DOHH2 (cell line): Measurements from ENCODE around the gene GFPT1.

Source experiments
- H3F3A ChIP-seq: fragments of 200-600 bp; sonication (generic), shearing (Covaris generic); 2 replicates; pipeline ENCODE4 v1.6.0; 2016; ENCODE audit warnings: antibody characterized with exemption, mild to moderate bottlenecking; ENCODE audit not compliant: control insufficient read depth, insufficient read depth
- H3K27ac ChIP-seq: fragments of 200-600 bp; sonication (generic); 2 replicates; pipeline ENCODE4 v1.5.1; 2014; ENCODE audit warnings: low read depth, mild to moderate bottlenecking, low read length, moderate library complexity
- H3K27me3 ChIP-seq: fragments of 200-600 bp; sonication (generic); 2 replicates; pipeline ENCODE4 v1.6.1; 2014; ENCODE audit warnings: mild to moderate bottlenecking, low read length, mixed read lengths; ENCODE audit not compliant: control insufficient read depth
- H3K36me3 ChIP-seq: fragments of 200-600 bp; sonication (generic); 2 replicates; pipeline ENCODE4 v1.6.1; 2014; ENCODE audit warnings: mild to moderate bottlenecking, low read length, moderate library complexity, mixed read lengths; ENCODE audit not compliant: control insufficient read depth
- H3K4me1 ChIP-seq: fragments of 200-600 bp; sonication (generic); 2 replicates; pipeline ENCODE4 v1.6.1; 2014; ENCODE audit warnings: mild to moderate bottlenecking, low read length, mixed read lengths; ENCODE audit not compliant: control insufficient read depth
- H3K4me2 ChIP-seq: fragments of 200-600 bp; sonication (generic); 2 replicates; pipeline ENCODE4 v1.6.0; 2014; ENCODE audit warnings: mild to moderate bottlenecking, low read length, moderate library complexity
- H3K4me3 ChIP-seq: fragments of 200-600 bp; sonication (generic); 2 replicates; pipeline ENCODE4 v1.5.1; 2014; ENCODE audit warnings: mild to moderate bottlenecking, low read length, mixed read lengths
- H3K79me2 ChIP-seq: fragments of 200-600 bp; sonication (generic); 2 replicates; pipeline ENCODE4 v1.6.1; 2014; ENCODE audit warnings: mild to moderate bottlenecking, low read length, mixed read lengths; ENCODE audit not compliant: control insufficient read depth
- H3K9me2 ChIP-seq: fragments of 200-600 bp; sonication (generic); replicated peaks from 2 replicates; pipeline ENCODE4 v1.6.1; 2014; ENCODE audit warnings: mild to moderate bottlenecking, low read length, mixed read lengths; ENCODE audit not compliant: control insufficient read depth
- H3K9me3 ChIP-seq: fragments of 200-600 bp; sonication (generic); 2 replicates; pipeline ENCODE4 v1.6.1; 2014; ENCODE audit warnings: antibody characterized with exemption, low read length, mixed read lengths; ENCODE audit not compliant: control insufficient read depth, insufficient read depth
- H4K20me1 ChIP-seq: fragments of 200-600 bp; sonication (generic); 2 replicates; pipeline ENCODE4 v1.6.0; 2014; ENCODE audit warnings: low read depth, mild to moderate bottlenecking, antibody characterized with exemption, low read length, moderate library complexity; ENCODE audit not compliant: control insufficient read depth, insufficient read depth
- CTCF ChIP-seq: fragments of 200-600 bp; sonication (generic); IDR thresholded peaks from one replicate; pipeline ENCODE4 v1.5.1; 2014; ENCODE audit warnings: antibody characterized with exemption, mild to moderate bottlenecking, low read depth, low read length; ENCODE audit not compliant: poor library complexity, severe bottlenecking
- EZH2phosphoT487 ChIP-seq: fragments of 200-600 bp; sonication (generic); IDR thresholded peaks from 2 replicates; pipeline ENCODE4 v1.6.1; 2017; ENCODE audit warnings: borderline replicate concordance, mild to moderate bottlenecking, antibody characterized with exemption, low read length, moderate library complexity, mixed read lengths

The GFPT1 gene

GRCh38 chr2:69386789-69387734 lies at the start of gene GFPT1:
Gene GFPT1 (minus strand): TSS chr2:69387227. CDS start chr2:69387071, 156 bp downstream.
- Histone ChIP-seq H3K4me3 (peak within 1 kb of the TSS; percentile 88), H3F3A (peaks cover 6% of the 10 kb centered on the region; the same call in 1 of the 2 replicates), H3K4me2 (peak within 1 kb of the TSS; percentile 83), H3K27ac (peak within 1 kb of the TSS; percentile 22), H3K36me3 (peaks cover 6% of the 10 kb centered on the region; the same call in 1 of the 2 replicates), H3K4me1 (peaks cover 31% of the 10 kb centered on the region), H3K79me2 (peaks cover 51% of the 10 kb centered on the region), H3K9me2 (no peaks in the 10 kb centered on the region), H4K20me1 (no peaks in the 10 kb centered on the region), H3K27me3 (no peaks in the 10 kb centered on the region), H3K9me3 (no peaks in the 10 kb centered on the region)
- TF ChIP-seq EZH2phosphoT487 (no peak), CTCF (no peak)

- no peaks in the 10 kb centered on the region for H3K36me3 ChIP-seq
- peak overlapping the region; percentile 81 for H3K4me3 ChIP-seq
- TF ChIP-seq CTCF: peak; percentile 15
- TF ChIP-seq EZH2phosphoT487: no peak
- H3K79me2 ChIP-seq: peaks cover 24% of the 10 kb centered on the region
- peaks cover 4% of the 10 kb centered on the region; the same call in 1 of the 2 replicates for H3K9me3 ChIP-seq
- peaks cover 27% of the 10 kb centered on the region for H3K4me1 ChIP-seq
- H3K9me2 ChIP-seq: no peaks in the 10 kb centered on the region
- H3F3A ChIP-seq: no peaks in the 10 kb centered on the region
- H3K27me3 ChIP-seq: no peaks in the 10 kb centered on the region
- H3K27ac ChIP-seq: peak overlapping the region; percentile 48
- H3K4me2 ChIP-seq: peak overlapping the region; percentile 69
- H4K20me1 ChIP-seq: no peaks in the 10 kb centered on the region
Measured at GRCh38 chr2:69436596-69436937, 49.5 kb upstream of the GFPT1 start.

GRCh38 chr2:69434753-69435152 lies 47.7 kb upstream of the GFPT1 start:
- H3K4me2 ChIP-seq: no peak overlapping the region
- H3K4me1 ChIP-seq: peaks cover 27% of the 10 kb centered on the region
- TF ChIP-seq CTCF (no peak), EZH2phosphoT487 (no peak)
- H3K4me3 ChIP-seq: no peak overlapping the region
- H4K20me1 ChIP-seq: no peaks in the 10 kb centered on the region
- H3K27me3 ChIP-seq: no peaks in the 10 kb centered on the region
- peaks cover 7% of the 10 kb centered on the region for H3K36me3 ChIP-seq
- H3K9me2 ChIP-seq: no peaks in the 10 kb centered on the region
- H3K79me2 ChIP-seq: peaks cover 24% of the 10 kb centered on the region
- H3K9me3 ChIP-seq: peaks cover 4% of the 10 kb centered on the region; the same call in 1 of the 2 replicates
- no peak overlapping the region for H3K27ac ChIP-seq
- no peaks in the 10 kb centered on the region for H3F3A ChIP-seq
